ENCODE data around the gene LCE1A.

The LCE1A gene

GRCh38 chr1:152870831-152871730, 43.8 kb downstream of the LCE1A start:
- DNase-seq: peak; percentile 21 to 55

DNA sequence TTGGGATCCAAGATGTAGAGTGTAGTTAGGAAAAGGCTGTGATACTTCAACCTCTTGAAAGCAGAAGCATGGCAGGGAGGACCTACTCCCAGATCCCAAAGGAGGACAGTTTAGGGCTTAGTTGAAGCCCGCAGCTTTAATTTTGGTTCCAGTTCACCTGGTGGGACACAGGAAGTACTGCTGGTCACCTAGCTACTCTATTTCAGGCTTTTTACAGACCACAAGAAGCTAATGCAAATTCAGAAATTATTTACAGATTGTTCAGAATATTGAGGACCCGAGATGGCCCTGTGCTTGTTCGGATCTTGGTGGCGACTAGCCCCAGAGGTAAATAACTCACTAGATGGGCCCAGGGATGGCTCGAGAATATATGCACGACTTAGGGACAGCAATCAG, 44.5 kb downstream of the LCE1A start:
- DNase-seq: no peak

- DNase-seq: no peak
Measured at GRCh38 chr1:152873495-152873894, 46.2 kb downstream of the LCE1A start.

GRCh38 chr1:152876827-152877226, 49.6 kb downstream of the LCE1A start:
- no peak for DNase-seq
